Liver (tissue), 9 donors: ENCODE measurements around the gene SIGLEC9. TPM values are rescaled to one million over a fixed set of nuclear protein-coding genes. Genes with fewer than 3 reads are reported as not detected.

Source experiments
- DNase-seq: peaks from one replicate; pipeline ENCODE4 v3.0.0-alpha.2; 2017; ENCODE audit warnings: low spot score
- H3K27ac ChIP-seq, 2 donors: one replicate each; pipeline ENCODE4 v1.7.0; 2013; ENCODE audit warnings: inconsistent platforms in 2 of 2, low read length in 2 of 2, control low read depth in 1 of 2, low read depth in 1 of 2, mild to moderate bottlenecking in 1 of 2
- H3K27me3 ChIP-seq, 4 donors: one replicate each; pipeline versions ENCODE4 v1.6.1 to v1.7.0; 2013; ENCODE audit warnings: low read length in 3 of 4, inconsistent platforms in 1 of 4, mild to moderate bottlenecking in 1 of 4, moderate library complexity in 1 of 4; ENCODE audit not compliant: control insufficient read depth in 4 of 4, insufficient read depth in 4 of 4
- H3K36me3 ChIP-seq, 4 donors: one replicate each; pipeline versions ENCODE4 v1.6.1 to v1.7.0; 2013; ENCODE audit warnings: low read length in 3 of 4, mild to moderate bottlenecking in 3 of 4, low read depth in 1 of 4, moderate library complexity in 1 of 4; ENCODE audit not compliant: control insufficient read depth in 4 of 4, insufficient read depth in 3 of 4
- H3K4me1 ChIP-seq, 4 donors: one replicate each; pipeline versions ENCODE4 v1.6.1 to v1.7.0; 2013; ENCODE audit warnings: low read length in 3 of 4, mild to moderate bottlenecking in 3 of 4, moderate library complexity in 1 of 4; ENCODE audit not compliant: control insufficient read depth in 4 of 4, insufficient read depth in 4 of 4
- H3K4me3 ChIP-seq, 3 donors: one replicate each; pipeline versions ENCODE4 v1.6.1 to v1.7.0; 2013; ENCODE audit warnings: low read length in 3 of 3, control low read depth in 1 of 3, low read depth in 1 of 3, mild to moderate bottlenecking in 1 of 3
- H3K9ac ChIP-seq, 2 donors: one replicate each; pipeline ENCODE4 v1.7.0; 2013; ENCODE audit warnings: low read length in 2 of 2, mild to moderate bottlenecking in 2 of 2, moderate library complexity in 2 of 2, control low read depth in 1 of 2, low read depth in 1 of 2
- H3K9me3 ChIP-seq, 4 donors: one replicate each; pipeline versions ENCODE4 v1.6.1 to v1.7.0; 2013; ENCODE audit warnings: low read length in 3 of 4; ENCODE audit not compliant: control insufficient read depth in 4 of 4
- EGR1 ChIP-seq, 2 donors: IDR thresholded peaks; 2 replicates each; pipeline ENCODE4 v1.6.1; 2016 to 2018; ENCODE audit warnings: antibody characterized with exemption in 2 of 2, low read depth in 2 of 2
- FOXA1 ChIP-seq: IDR thresholded peaks from 2 replicates; pipeline ENCODE4 v1.6.1; 2016; ENCODE audit warnings: antibody characterized with exemption
- FOXA2 ChIP-seq: IDR thresholded peaks from 2 replicates; pipeline ENCODE4 v1.6.1; 2016; ENCODE audit warnings: antibody characterized with exemption
- GABPA ChIP-seq, 2 donors: IDR thresholded peaks in 1 of 2; conservative IDR thresholded peaks in 1 of 2; 2 replicates each; pipeline ENCODE4 v1.6.1; 2016; ENCODE audit warnings: antibody characterized with exemption in 2 of 2, mild to moderate bottlenecking in 1 of 2, moderate library complexity in 1 of 2
- HNF4A ChIP-seq, 2 donors: conservative IDR thresholded peaks; 2 replicates each; pipeline ENCODE4 v1.6.1; 2016; ENCODE audit warnings: antibody characterized with exemption in 2 of 2, mild to moderate bottlenecking in 2 of 2
- HNF4G ChIP-seq: IDR thresholded peaks from 2 replicates; pipeline ENCODE4 v1.6.1; 2016; ENCODE audit warnings: antibody characterized with exemption
- JUND ChIP-seq, 2 donors: IDR thresholded peaks; 2 replicates each; pipeline ENCODE4 v1.6.1; 2016; ENCODE audit warnings: antibody characterized with exemption in 2 of 2
- MAX ChIP-seq: IDR thresholded peaks from 2 replicates; pipeline ENCODE4 v1.6.1; 2016; ENCODE audit warnings: antibody characterized with exemption
- NR2F2 ChIP-seq: IDR thresholded peaks from 2 replicates; pipeline ENCODE4 v1.6.1; 2016; ENCODE audit warnings: antibody characterized with exemption
- RAD21 ChIP-seq, 2 donors: IDR thresholded peaks; 2 replicates each; pipeline ENCODE4 v1.6.1; 2016; ENCODE audit warnings: antibody characterized with exemption in 2 of 2, mild to moderate bottlenecking in 2 of 2
- REST ChIP-seq: IDR thresholded peaks from 2 replicates; pipeline ENCODE4 v1.6.1; 2016; ENCODE audit warnings: antibody characterized with exemption, mild to moderate bottlenecking
- RXRA ChIP-seq, 2 donors: IDR thresholded peaks; 2 replicates each; pipeline ENCODE4 v1.6.1; 2017 to 2018; ENCODE audit warnings: antibody characterized with exemption in 2 of 2, mild to moderate bottlenecking in 1 of 2
- SP1 ChIP-seq: IDR thresholded peaks from 2 replicates; pipeline ENCODE4 v1.6.1; 2018; ENCODE audit warnings: antibody characterized with exemption, mild to moderate bottlenecking
- TAF1 ChIP-seq: conservative IDR thresholded peaks from 2 replicates; pipeline ENCODE4 v1.6.1; 2016; ENCODE audit warnings: antibody characterized with exemption, mild to moderate bottlenecking
- YY1 ChIP-seq: IDR thresholded peaks from 2 replicates; pipeline ENCODE4 v1.6.1; 2016; ENCODE audit warnings: antibody characterized with exemption, mild to moderate bottlenecking
- ZBTB33 ChIP-seq: IDR thresholded peaks from 2 replicates; pipeline ENCODE4 v1.6.1; 2016; ENCODE audit warnings: antibody characterized with exemption
- WGBS: extraction: QIAGEN DNeasy Blood & Tissue Kit; methylation state at CpG from one replicate; pipeline ENCODE4 v1.1.7; 2013; 5-methylcytosine and 5-hydroxymethylcytosine counted together
- polyA plus RNA-seq, 2 donors: library from polyadenylated mRNA; stranded (reverse) in 1 of 2; unstranded in 1 of 2; fragments of 200-250 nt in 1 of 2; fragments of >200 nt in 1 of 2; fragmentation: Nextera tagmentation in 1 of 2; extraction: Ambion mirVana in 1 of 2; gene quantifications; one replicate each; pipeline versions ENCODE4 v1.2.1 to v1.2.3, GENCODE V29; 2013 to 2015
- total RNA-seq, 2 donors: library from RNA; depleted of rRNA; stranded (reverse); fragments of >200 nt; gene quantifications; one replicate each; pipeline ENCODE4 v1.2.3, GENCODE V29; 2014
- TF ChIP-seq, protein P1 (sequence below): IDR thresholded peaks from 2 replicates; pipeline ENCODE4 v1.6.1; 2016; ENCODE audit warnings: antibody characterized with exemption
- TF ChIP-seq, protein P2 (sequence below): fragments of 150-350 bp; IDR thresholded peaks from 2 replicates; pipeline ENCODE4 v1.5.1; 2017; ENCODE audit warnings: improper control_type of control experiment, low read depth, low read length; ENCODE audit not compliant: missing input control
- donor health status: healthy.
- donor health status: healthy.
- donor health status: healthy.
- donor health status: healthy.
- donor health status: healthy.

Gene SIGLEC9
- total and polyA plus RNA-seq, 4 donors: 3.0 to 5.4 (median 4.4) TPM

GRCh38 chr19:51097796-51098195 is 26.9 kb upstream of the SIGLEC9 start:
- WGBS: 89% methylated on average over 20 of the region's 20 CpGs

GRCh38 chr19:51098365-51099046 is 26.2 kb upstream of the SIGLEC9 start:
- H3K9me3 ChIP-seq: no peaks in the 10 kb centered on the region
- H3K9ac ChIP-seq: no peak overlapping the region
- TF ChIP-seq YY1 (no peak), MAX (no peak), ZBTB33 (no peak), RAD21 (IDR thresholded peaks at IDR 0.05) (no peak), TAF1 (no peak), HNF4A (conservative IDR thresholded peaks at IDR 0.05) (no peak), REST (no peak), EGR1 (IDR thresholded peaks at IDR 0.05; ENCODE audit: low read depth in 2 of 2) (no peak), HNF4G (no peak), SP1 (no peak), FOXA1 (no peak), RXRA (IDR thresholded peaks at IDR 0.05) (no peak), NR2F2 (no peak), JUND (IDR thresholded peaks at IDR 0.05) (no peak), FOXA2 (no peak), GABPA (IDR thresholded peaks at IDR 0.05 in 1 of 2, conservative IDR thresholded peaks at IDR 0.05 in 1 of 2) (no peak)
- TF ChIP-seq, protein P1, sequence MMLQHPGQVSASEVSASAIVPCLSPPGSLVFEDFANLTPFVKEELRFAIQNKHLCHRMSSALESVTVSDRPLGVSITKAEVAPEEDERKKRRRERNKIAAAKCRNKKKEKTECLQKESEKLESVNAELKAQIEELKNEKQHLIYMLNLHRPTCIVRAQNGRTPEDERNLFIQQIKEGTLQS: no peak
- TF ChIP-seq, protein P2, sequence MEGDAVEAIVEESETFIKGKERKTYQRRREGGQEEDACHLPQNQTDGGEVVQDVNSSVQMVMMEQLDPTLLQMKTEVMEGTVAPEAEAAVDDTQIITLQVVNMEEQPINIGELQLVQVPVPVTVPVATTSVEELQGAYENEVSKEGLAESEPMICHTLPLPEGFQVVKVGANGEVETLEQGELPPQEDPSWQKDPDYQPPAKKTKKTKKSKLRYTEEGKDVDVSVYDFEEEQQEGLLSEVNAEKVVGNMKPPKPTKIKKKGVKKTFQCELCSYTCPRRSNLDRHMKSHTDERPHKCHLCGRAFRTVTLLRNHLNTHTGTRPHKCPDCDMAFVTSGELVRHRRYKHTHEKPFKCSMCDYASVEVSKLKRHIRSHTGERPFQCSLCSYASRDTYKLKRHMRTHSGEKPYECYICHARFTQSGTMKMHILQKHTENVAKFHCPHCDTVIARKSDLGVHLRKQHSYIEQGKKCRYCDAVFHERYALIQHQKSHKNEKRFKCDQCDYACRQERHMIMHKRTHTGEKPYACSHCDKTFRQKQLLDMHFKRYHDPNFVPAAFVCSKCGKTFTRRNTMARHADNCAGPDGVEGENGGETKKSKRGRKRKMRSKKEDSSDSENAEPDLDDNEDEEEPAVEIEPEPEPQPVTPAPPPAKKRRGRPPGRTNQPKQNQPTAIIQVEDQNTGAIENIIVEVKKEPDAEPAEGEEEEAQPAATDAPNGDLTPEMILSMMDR: no peak
- no peak overlapping the region for H3K4me3 ChIP-seq
- peaks cover 0 to 12% (median 4%) of the 10 kb centered on the region in 4 donors for H3K36me3 ChIP-seq
- H3K27me3 ChIP-seq: no peaks in the 10 kb centered on the region
- H3K4me1 ChIP-seq: peaks cover 0 to 3% (median 0%) of the 10 kb centered on the region in 4 donors
- DNase-seq: no peak
- WGBS: 83% methylated on average over 78 of the region's 78 CpGs
- no peak overlapping the region for H3K27ac ChIP-seq

More at GRCh38 chr19:51097796-51098195, 26.9 kb upstream of the SIGLEC9 start:
- Histone ChIP-seq H3K27me3 (no peaks in the 10 kb centered on the region), H3K9ac (no peak overlapping the region), H3K27ac (no peak overlapping the region), H3K4me1 (peaks cover 0 to 3% (median 0%) of the 10 kb centered on the region in 4 donors), H3K36me3 (peaks cover 0 to 12% (median 3%) of the 10 kb centered on the region in 4 donors), H3K4me3 (no peak overlapping the region), H3K9me3 (no peaks in the 10 kb centered on the region)
- DNase-seq: no peak
- TF ChIP-seq HNF4G: no peak
- no peak for TF ChIP-seq JUND (IDR thresholded peaks at IDR 0.05)
- no peak for TF ChIP-seq RXRA (IDR thresholded peaks at IDR 0.05)
- no peak for TF ChIP-seq HNF4A (conservative IDR thresholded peaks at IDR 0.05)
- TF ChIP-seq EGR1 (IDR thresholded peaks at IDR 0.05; ENCODE audit: low read depth in 2 of 2): no peak
